Astrocyte (in vitro differentiated cells and primary cell): ENCODE data around the gene HES5.

Experiments
- EZH2 ChIP-seq: IDR thresholded peaks from 2 replicates; pipeline ENCODE4 v1.6.1; 2012; ENCODE audit warnings: mild to moderate bottlenecking, low read length, inconsistent platforms; ENCODE audit not compliant: insufficient read depth
- TF ChIP-seq, protein P1 (sequence below): IDR thresholded peaks from 2 replicates; pipeline ENCODE4 v1.5.1; 2011; ENCODE audit warnings: low read depth, mild to moderate bottlenecking, inconsistent platforms, low read length, moderate library complexity; ENCODE audit not compliant: insufficient read depth

DNA sequence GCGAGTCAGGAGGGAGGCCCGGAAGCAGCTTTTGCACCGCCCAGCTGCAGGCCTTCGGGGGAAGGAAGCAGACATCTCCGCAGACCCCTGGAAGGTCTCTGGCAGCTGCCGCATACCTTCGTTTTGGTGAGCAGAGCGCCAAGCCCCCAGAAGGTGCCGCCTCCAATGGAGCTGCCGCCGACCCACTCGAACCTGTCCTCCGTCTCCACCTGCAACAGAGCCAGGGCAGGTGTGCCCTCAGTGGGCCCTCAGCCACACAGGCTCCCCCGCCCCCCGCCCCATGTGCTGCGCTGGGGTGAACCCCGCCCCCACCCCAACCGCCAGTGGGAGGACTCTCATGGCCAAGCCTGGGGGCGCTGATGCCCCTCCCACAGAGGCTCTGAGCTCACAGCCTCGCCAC is 9.9 kb downstream of the HES5 start:
- TF ChIP-seq, protein P1, sequence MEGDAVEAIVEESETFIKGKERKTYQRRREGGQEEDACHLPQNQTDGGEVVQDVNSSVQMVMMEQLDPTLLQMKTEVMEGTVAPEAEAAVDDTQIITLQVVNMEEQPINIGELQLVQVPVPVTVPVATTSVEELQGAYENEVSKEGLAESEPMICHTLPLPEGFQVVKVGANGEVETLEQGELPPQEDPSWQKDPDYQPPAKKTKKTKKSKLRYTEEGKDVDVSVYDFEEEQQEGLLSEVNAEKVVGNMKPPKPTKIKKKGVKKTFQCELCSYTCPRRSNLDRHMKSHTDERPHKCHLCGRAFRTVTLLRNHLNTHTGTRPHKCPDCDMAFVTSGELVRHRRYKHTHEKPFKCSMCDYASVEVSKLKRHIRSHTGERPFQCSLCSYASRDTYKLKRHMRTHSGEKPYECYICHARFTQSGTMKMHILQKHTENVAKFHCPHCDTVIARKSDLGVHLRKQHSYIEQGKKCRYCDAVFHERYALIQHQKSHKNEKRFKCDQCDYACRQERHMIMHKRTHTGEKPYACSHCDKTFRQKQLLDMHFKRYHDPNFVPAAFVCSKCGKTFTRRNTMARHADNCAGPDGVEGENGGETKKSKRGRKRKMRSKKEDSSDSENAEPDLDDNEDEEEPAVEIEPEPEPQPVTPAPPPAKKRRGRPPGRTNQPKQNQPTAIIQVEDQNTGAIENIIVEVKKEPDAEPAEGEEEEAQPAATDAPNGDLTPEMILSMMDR = no peak
- TF ChIP-seq EZH2 = no peak
